ENCODE data around the gene TRIM45.
"Not testable (repeated sequence)": the region's sequence is repeated elsewhere in the genome, so short reads cannot be mapped to it uniquely, and the experiment has no call there.

The TRIM45 gene

DNA sequence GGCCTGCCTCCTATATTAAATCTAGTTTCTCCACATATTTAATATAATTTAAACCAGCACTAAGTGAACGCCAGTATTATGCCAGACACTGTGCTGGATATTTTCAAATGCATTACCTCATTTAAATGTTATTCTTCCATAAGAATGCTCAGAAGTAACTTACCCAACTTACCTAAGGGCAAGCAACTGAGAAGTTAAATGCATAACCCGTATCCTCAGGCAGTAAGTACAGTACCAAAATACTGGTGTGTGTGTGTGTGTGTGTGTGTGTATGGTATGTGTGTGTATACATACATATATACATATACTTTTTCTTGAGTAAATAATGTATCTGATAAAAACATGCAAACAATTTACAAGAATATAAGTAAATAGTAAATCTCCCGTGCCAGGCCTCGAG, 9.0 kb upstream of the TRIM45 start:
- DNase-seq = no peak

GRCh38 chr1:117128323-117129079, 7.0 kb upstream of the TRIM45 start:
- DNase-seq = peak; percentile 48

- no peak for DNase-seq
These were observed 6.2 kb upstream of the TRIM45 start for GRCh38 chr1:117127795-117128194.

DNA sequence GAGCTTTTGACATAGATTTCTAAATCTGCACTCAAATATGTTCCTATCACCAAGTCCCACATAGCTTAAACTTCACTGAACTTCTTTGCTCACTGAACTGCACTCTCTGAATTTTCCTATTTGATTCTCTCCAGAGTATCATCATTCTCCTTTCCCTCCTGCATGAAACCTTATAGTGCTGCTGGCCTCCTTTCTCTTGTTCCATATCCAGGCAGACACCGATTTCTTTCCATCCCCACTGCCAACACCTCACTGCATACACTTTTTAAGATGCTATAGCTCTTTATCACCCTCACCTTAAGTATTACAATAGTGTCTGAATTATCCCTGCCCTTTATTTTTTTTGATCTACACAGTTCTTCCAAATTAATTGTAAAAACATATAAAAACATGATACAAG, 3.1 kb upstream of the TRIM45 start:
- DNase-seq = no peak

DNA sequence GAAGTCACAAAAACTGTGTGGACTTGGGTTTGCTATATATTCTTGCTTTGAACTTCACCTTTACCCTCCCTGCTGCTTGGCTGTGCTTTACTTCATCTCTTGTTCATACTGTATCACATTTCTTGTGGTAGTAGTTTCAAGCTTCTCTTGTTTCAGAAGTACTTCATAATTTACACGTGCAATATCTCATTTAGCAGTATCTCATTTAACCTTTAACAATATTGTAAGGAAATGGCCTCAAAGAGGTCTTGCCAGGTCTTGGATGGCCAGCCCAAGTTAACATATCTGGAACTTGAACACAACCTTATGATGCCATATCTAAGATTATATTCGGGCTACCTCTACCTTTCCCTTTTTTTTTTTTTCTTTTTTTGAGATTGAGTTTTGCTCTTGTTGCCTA, 1.7 kb upstream of the TRIM45 start:
- DNase-seq = no peak

DNA sequence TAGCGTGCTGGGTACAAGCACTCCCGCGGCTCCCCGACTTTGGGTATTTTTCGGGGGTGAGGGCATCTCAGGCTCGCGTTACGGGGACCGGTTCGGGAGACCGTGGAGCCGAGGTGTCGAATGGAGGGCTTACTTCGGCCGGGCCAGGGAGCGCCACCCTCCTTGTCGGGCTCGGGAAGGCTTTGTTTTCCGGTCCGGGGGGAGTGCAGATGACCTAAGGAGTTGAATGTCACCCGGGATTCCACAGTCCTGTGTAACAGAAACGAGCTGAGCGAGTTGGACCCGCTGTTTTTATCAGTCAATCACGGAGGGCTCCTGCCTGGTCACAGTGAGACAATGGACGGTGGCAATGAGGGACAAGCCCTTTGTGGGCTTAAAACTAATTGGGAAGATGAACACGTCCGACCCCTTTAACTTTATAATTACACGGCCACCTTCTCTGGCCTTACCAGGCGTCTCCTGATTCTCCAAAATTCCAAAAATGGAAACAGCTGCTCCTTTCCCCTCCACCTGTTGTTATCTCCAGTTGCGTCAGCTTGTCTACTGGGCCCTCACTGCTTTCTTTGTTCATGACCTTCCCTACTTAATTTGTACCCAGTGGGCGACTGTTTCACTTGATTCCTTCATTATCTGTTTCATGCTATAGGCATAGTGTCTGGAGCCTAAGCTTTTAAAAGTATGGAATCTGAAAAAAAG, 929 bp upstream of the TRIM45 start:
- peak; percentile 5 for DNase-seq

DNA sequence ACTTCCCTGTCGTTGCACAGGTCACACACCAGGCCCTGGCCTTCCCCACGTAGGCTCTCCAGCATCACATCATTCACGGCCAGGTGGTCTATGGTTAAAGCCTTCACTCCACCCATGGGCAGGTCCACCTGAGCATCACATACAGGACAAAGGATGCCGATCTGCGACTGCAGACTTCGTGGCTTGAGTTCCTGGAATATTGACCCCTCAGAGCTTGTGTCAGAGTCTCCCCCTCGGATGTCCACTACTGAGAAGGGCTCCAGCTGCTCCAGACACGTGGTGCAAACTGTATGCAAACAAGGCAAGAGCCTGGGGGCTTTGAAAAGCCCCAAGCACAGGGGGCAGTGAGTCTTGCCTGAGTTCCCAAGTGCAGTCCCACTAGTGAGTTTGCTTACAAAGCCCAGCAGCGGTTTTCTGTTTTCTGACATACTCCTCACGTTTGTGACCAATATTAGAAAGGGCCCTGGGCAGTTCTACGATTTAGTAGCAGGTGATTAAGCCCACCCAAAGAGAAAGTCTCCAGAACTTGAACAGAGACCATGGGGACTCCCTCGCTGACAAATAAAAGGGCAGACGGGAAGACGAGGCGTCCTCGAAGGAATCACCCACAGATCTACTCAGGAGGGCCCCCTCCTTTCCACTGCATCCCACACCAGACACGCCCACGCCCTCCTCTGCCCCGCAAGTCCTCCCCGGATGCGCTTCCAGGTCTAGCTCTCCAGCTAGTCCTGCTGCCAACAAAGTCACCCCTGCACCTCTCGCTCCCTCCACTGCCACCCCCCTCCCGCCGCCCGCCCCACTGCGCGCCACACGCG, 568 bp downstream of the TRIM45 start:
- DNase-seq = no peak

DNA sequence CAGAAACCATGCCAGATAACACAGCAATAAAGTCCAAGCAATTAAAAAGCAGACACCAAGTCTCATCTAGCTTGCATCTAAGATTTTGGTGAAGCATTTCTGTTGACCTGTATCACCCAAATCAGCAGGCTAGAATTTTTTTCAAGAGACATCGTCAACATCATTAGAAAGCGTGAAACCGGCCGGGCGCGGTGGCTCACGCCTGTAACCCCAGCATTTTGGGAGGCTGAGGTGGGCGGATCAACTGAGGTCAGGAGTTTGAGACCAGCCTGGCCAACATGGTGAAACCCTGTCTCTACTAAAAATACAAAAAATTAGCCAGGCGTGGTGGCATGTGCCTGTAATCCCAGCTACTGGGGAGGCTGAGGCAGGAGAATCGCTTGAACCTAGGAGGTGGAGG, 2.4 kb downstream of the TRIM45 start:
- DNase-seq = not testable (repeated sequence)

DNA sequence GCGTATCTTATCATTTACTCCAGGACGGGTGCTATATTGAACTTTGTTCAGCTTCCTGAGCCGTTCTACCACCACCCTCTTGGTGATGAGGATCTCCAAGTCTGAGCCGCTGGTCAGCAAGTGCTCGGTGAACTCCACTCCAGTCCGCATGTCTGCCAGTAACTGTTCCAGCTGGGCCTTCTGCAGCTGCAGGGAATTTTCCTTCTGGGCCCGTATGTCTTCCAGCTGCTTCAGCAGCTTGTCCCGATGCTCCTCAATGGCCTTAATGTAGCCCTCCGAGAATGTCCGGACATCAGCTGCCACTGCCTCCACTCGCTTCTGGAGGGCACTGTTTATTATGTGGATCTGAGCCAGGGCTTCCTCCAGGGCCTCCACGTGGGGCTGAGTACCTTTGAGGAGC, 3.4 kb downstream of the TRIM45 start:
- no peak for DNase-seq

- no peak for DNase-seq
These were observed 3.9 kb downstream of the TRIM45 start for GRCh38 chr1:117117697-117118096.

DNA sequence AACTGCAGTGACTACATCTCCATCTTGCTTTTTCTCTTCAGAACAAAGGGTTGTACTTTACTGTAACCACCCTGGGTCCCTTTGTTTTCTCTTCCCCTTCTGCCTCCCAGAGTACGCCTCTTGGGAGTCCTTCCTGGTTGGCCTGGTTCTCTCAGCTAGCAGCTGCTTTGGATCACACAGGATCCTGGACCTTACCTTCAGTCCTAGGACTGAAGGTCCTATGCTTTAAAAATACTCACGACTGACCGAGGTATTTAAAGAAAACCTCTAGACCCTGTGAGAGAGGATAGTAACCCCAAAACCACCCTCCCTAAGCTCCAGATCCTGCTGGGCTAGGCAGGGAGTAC, 4.8 kb downstream of the TRIM45 start:
- no peak for DNase-seq

DNA sequence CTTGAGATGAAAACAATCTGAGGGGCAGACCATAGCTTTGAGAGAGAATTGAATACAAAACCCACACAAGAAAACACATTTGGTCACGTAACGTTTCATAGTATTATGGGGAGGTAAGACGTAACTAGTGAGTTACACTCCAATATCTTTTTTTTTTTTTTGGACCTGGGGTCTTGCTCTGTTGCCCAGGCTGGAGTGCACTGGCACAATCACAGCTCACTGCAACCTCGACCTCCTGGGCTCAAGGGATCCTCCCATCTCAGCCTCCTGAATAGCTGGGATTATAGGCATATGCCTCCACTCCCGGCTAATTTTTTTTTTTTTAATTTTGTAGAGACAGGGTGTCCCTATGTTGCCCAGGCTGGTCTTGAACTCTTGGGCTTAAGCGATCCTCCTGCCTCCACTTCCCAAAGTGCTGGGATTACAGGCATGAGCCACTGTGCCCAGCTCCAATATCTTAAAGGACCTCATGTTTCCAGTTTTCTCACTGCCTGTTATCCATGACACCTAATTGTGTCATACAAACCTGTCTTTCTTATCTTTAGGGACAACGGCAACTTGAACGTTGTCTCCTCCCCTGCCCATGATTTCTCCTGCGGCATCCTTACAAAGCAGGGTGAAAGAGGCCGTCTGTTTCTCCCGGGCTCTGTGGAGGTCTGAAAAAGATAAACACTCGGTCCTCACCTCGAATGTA, 5.3 kb downstream of the TRIM45 start:
- DNase-seq = no peak

GRCh38 chr1:117114877-117115276, 6.7 kb downstream of the TRIM45 start:
- no peak for DNase-seq

DNA sequence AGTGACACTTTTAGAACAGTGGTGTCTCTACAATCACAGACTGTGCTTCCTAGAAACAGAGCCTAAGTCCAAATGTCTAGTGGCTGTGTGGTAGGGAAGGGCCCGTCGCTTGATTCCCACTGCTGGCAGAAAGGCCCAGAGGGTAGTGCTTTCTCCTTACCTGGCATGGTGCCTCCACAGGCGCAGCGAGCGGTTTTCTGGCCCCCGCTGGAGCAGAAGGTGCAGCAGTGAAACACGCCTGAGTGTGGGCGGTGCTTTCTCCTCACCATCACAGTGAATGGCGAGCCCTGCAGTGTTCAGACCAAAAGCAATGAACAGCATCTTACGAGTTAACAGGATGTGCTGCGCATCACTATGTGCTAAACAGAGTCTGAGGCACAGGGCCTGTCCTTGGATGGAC, 8.3 kb downstream of the TRIM45 start:
- no peak for DNase-seq

DNA sequence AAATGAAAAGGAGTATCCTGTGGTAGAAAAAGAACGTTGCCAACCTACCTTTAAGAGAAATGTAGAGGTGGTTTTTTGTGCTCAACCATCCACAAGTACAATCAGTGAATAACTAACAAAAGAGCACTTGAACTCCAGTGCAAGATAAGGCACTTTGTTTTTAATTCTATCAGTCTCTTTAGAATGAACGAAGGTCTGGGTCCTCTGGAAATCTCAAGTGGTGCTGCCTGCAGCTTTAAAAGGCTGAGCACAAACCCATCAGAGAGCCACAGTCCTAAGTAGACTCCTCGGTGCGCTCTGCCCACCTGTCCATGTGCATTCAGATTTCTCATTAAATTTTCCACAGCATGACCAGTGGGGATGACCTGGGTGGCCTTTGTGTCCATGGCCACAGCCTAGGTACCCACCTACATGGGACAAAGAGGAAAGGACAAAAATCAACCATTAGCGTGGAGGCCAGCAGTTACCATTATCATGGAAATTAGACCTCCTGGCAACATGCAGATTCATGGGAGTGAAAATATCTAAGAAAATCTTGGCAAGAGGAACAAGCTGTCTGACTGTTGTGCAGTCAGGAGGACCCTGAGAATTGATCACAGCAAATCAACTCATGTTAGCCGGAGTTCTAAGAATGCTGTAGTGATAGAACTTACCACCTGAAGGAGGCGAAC, 9.4 kb downstream of the TRIM45 start:
- no peak for DNase-seq

- DNase-seq = no peak
These were observed 10.8 kb downstream of the TRIM45 start for GRCh38 chr1:117110774-117111173.

- DNase-seq = no peak
These were observed 14.2 kb downstream of the TRIM45 start for GRCh38 chr1:117107364-117107763.

GRCh38 chr1:117106478-117106877, 15.1 kb downstream of the TRIM45 start:
- no peak for DNase-seq

DNA sequence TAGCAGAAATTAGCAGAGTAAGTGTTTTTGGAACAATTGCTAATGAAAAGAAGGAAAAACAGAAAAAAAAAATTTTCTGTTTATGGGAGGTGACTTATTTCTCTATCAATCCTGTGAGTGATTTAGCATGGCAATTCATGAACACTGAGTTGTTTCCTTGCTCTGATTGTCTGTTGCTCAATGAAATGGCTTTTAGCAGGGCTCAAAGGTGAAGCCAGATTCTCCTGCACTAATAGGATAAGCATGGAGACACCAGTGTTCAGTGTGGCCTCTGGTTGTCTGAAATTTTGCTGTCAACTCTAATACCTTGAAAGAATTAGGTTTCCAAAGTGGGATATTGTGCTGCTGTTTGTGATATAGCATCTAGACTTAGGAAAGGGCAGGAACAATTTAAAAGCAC, 15.8 kb downstream of the TRIM45 start:
- no peak for DNase-seq

- DNase-seq = no peak
These were observed 16.6 kb downstream of the TRIM45 start for GRCh38 chr1:117104986-117105385.

GRCh38 chr1:117101858-117102257, 19.7 kb downstream of the TRIM45 start:
- DNase-seq = not testable (repeated sequence)

DNA sequence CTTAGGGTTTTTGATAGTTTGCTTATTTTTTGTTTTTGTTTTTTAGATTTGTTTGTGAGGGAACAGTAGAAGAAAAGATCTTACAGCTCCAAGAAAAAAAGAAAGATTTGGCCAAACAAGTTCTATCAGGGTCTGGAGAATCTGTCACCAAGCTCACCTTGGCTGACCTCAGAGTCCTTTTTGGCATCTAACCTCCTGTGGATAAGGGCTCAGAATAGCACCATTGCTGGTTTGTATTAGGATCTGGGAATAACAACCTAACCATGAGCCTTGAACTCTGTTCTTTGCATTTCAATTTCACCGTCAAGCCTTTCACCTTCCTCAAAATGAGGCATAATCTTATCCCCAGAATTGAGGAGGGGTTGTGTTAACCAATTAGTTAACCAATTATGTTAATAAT, 20.2 kb downstream of the TRIM45 start:
- DNase-seq = no peak
